Lung (tissue), 12 donors: ENCODE data around the gene EMSY. TPM values are rescaled to one million over a fixed set of nuclear protein-coding genes. Genes with fewer than 3 reads are reported as not detected.
A peak's percentile ranks its signal among the peaks of the same experiment; 100 is the strongest.

Experiments used
- ATAC-seq: fragments of 200-7000 bp; cut with Tn5 transposase; one replicate; pipeline ENCODE4 v1.9.1; 2020; ENCODE audit warnings: moderate number of reproducible peaks; ENCODE audit not compliant: insufficient read depth, low FRiP score
- DNase-seq, 3 donors: peaks; one replicate each; pipeline ENCODE4 v3.0.0-alpha.2; 2013 to 2017
- H3K27ac ChIP-seq, 2 donors: one replicate each; pipeline ENCODE4 v1.5.1; 2013; ENCODE audit warnings: mild to moderate bottlenecking in 2 of 2, moderate library complexity in 2 of 2, control low read depth in 1 of 2, inconsistent platforms in 1 of 2, low read depth in 1 of 2, low read length in 1 of 2
- H3K27me3 ChIP-seq, 3 donors: one replicate each; pipeline ENCODE4 v1.5.1; 2013; ENCODE audit warnings: low read length in 2 of 3; ENCODE audit not compliant: control insufficient read depth in 3 of 3, insufficient read depth in 3 of 3
- H3K36me3 ChIP-seq, 4 donors: one replicate each; pipeline ENCODE4 v1.5.1; 2013; ENCODE audit warnings: low read length in 4 of 4, mild to moderate bottlenecking in 1 of 4, moderate library complexity in 1 of 4; ENCODE audit not compliant: control insufficient read depth in 4 of 4, insufficient read depth in 4 of 4
- H3K4me1 ChIP-seq, 5 donors: one replicate each; pipeline ENCODE4 v1.5.1; 2013; ENCODE audit warnings: low read length in 5 of 5, mild to moderate bottlenecking in 2 of 5, moderate library complexity in 1 of 5; ENCODE audit not compliant: control insufficient read depth in 5 of 5, insufficient read depth in 5 of 5
- H3K4me3 ChIP-seq: one replicate; pipeline ENCODE4 v1.5.1; 2013; ENCODE audit warnings: mild to moderate bottlenecking, control low read depth, moderate library complexity
- H3K9ac ChIP-seq, 2 donors: one replicate each; pipeline ENCODE4 v1.5.1; 2013; ENCODE audit warnings: low read length in 2 of 2, control low read depth in 1 of 2; ENCODE audit not compliant: insufficient read depth in 1 of 2
- H3K9me3 ChIP-seq, 4 donors: one replicate each; pipeline ENCODE4 v1.5.1; 2013; ENCODE audit warnings: low read length in 3 of 4, mild to moderate bottlenecking in 1 of 4, moderate library complexity in 1 of 4; ENCODE audit not compliant: control insufficient read depth in 4 of 4, insufficient read depth in 3 of 4
- WGBS, 2 donors: extraction: QIAGEN DNeasy Blood & Tissue Kit; methylation state at CpG; one replicate each; pipeline ENCODE4 v1.1.7; 2013; 5-methylcytosine and 5-hydroxymethylcytosine counted together
- polyA plus RNA-seq, 2 donors: library from polyadenylated mRNA; stranded (reverse); fragments of 200-250 nt; gene quantifications; one replicate each; pipeline ENCODE4 v1.2.1, GENCODE V29; 2013
- total RNA-seq, 2 donors: library from RNA; depleted of rRNA in 1 of 2; stranded (reverse); fragments of >200 nt in 1 of 2; gene quantifications; one replicate each; pipeline ENCODE4 v1.2.1, GENCODE V29; 2014 to 2021
- TF ChIP-seq, protein P1 (sequence below): IDR thresholded peaks from 2 replicates; pipeline ENCODE4 v1.5.1; 2012; ENCODE audit warnings: mild to moderate bottlenecking; ENCODE audit errors: control extremely low read depth, extremely low read depth
- donor health status: control.
- donor health status: control.
- donor health status: Bipolar disorder and iron deficiency.
- donor health status: healthy.
- donor health status: DM: yes; HTN: yes; CAD: no.

EMSY gene
- total and polyA plus RNA-seq, 4 donors: 5.0 to 59.3 (median 15.5) TPM

DNA sequence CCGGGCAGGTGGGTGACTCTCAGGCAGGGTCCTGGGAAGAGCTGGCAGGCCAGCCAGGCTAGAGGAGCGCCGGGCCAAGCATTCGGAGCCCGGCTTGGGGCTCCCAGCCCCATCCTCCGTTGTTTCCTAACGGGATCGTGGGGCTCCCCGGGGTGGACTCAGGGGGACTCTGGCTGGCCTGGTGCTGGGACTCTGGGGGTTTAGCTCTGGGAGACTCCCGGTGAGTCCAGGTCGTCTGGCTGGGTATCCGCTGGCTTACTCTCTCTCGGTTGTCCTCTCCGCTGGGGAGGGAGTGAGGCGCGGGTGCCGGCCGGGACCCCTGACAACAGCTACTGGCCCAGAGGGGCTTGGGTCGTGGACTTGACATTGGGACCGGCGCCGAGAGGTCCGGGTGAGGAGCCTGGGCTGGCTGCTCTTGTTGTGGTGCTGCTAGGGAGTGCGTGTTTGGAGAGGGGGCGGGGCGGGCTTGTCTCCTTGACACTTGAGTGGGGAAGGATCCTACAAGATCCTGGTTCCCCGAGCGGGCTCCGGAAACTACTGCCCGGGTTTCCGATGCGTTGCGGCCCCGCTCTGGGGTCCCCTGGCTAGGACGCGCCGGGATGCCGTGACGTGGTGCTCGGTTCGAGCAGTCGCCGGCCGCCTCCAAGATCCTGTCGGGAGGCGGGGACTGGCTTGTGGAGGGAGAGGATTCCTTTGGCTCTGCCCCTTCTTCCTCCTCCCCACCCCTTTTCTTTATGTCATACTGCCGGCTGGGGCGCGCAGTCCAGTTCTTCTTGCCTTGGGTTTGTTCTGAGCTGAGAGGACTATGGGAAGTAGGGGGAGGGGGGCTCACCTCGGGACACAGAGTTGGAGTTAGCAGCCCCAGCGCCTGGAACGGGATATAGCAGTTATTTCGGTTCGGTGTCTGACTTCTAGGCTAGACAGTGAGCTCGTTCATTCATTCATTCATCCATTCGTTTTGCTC, 585 bp downstream of the EMSY start:
- TF ChIP-seq, protein P1, sequence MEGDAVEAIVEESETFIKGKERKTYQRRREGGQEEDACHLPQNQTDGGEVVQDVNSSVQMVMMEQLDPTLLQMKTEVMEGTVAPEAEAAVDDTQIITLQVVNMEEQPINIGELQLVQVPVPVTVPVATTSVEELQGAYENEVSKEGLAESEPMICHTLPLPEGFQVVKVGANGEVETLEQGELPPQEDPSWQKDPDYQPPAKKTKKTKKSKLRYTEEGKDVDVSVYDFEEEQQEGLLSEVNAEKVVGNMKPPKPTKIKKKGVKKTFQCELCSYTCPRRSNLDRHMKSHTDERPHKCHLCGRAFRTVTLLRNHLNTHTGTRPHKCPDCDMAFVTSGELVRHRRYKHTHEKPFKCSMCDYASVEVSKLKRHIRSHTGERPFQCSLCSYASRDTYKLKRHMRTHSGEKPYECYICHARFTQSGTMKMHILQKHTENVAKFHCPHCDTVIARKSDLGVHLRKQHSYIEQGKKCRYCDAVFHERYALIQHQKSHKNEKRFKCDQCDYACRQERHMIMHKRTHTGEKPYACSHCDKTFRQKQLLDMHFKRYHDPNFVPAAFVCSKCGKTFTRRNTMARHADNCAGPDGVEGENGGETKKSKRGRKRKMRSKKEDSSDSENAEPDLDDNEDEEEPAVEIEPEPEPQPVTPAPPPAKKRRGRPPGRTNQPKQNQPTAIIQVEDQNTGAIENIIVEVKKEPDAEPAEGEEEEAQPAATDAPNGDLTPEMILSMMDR: no peak
- Histone ChIP-seq H3K9me3 (no peaks in the 10 kb centered on the region), H3K36me3 (peaks cover 0 to 9% (median 5%) of the 10 kb centered on the region in 4 donors), H3K9ac (peak overlapping the region; percentile 94 to 100), H3K4me1 (peaks cover under 1 to 19% (median 7%) of the 10 kb centered on the region in 5 donors), H3K27me3 (no peaks in the 10 kb centered on the region), H3K27ac (peak overlapping the region; percentile 82 to 85), H3K4me3 (peak overlapping the region; percentile 62)
- ATAC-seq (peak; percentile 59), DNase-seq (peak; percentile 89 to 92 (median 91))
- WGBS, 2 donors: 0% methylated on average over 54 to 56 of the region's 56 CpGs

DNA sequence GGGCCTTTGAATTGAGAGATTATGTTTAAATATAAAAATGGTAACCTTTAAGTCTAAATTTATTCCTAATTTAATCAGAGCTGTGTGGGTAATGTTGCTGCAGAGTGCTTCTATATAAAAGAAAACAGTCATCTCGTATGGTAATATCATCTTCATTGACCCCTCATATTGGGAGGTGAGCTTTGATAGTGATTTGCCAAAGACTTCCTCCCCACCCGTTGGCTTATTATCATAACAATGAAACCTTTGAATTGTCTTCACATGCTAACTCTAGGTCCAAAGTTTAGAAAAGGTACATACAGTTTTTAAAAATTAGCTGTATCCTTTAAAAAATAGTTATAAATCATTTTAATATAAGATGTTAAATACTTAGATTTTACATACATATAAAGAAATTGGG, 3.7 kb downstream of the EMSY start:
- 42 to 69% methylated on average over 2 of the region's 2 CpGs for WGBS, 2 donors
- no peak overlapping the region for H3K27ac ChIP-seq
- H3K4me1 ChIP-seq: peaks cover 1 to 14% (median 7%) of the 10 kb centered on the region in 5 donors
- H3K27me3 ChIP-seq: no peaks in the 10 kb centered on the region
- H3K9me3 ChIP-seq: no peaks in the 10 kb centered on the region
- H3K36me3 ChIP-seq: peaks cover 1 to 23% (median 10%) of the 10 kb centered on the region in 4 donors
- ATAC-seq (no peak), DNase-seq (no peak)
- no peak overlapping the region for H3K9ac ChIP-seq
- no peak overlapping the region for H3K4me3 ChIP-seq
- TF ChIP-seq, protein P1: no peak

DNA sequence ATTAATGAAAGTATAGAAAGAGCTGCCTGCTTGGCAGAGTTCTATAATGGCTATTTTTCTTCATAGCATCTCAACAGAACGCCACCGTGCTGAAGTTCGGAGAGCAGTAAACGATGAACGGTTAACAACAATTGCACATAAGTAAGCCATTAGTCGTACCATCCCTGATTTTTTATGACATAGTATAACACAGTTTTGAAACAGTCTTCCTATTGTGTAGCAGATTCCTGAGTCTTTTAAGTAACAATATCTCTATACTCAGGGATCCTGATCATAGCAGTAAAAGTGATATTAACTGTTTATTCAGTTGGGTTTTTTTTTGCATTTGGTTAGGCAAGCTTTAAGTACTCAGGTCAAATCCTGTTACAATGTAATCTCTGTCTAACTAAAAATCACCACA, 8.4 kb downstream of the EMSY start:
- TF ChIP-seq, protein P1: no peak
- H3K9ac ChIP-seq: no peak overlapping the region
- peaks cover 3 to 18% (median 10%) of the 10 kb centered on the region in 4 donors for H3K36me3 ChIP-seq
- H3K4me1 ChIP-seq: peaks cover 0 to 14% (median 1%) of the 10 kb centered on the region in 5 donors
- no peak overlapping the region for H3K4me3 ChIP-seq
- no peak overlapping the region for H3K27ac ChIP-seq
- 94 to 97% methylated on average over 6 of the region's 6 CpGs for WGBS, 2 donors
- H3K27me3 ChIP-seq: no peaks in the 10 kb centered on the region
- no peaks in the 10 kb centered on the region for H3K9me3 ChIP-seq
- DNase-seq: no peak
- no peak for ATAC-seq
